Measurements from ENCODE around the gene ARL8A.

ARL8A gene

GRCh38 chr1:202135221-202135721 lies 9.3 kb downstream of the ARL8A start:
- peak; percentile 75 for DNase-seq (ENCODE audit: low spot score)

GRCh38 chr1:202134645-202135172 lies 9.8 kb downstream of the ARL8A start:
- no peak for DNase-seq (ENCODE audit: low spot score)

- no peak for DNase-seq (ENCODE audit: low spot score)
Measured at GRCh38 chr1:202133989-202134388, 10.5 kb downstream of the ARL8A start.

- DNase-seq (ENCODE audit: low spot score) = no peak
Measured at GRCh38 chr1:202133496-202133895, 11.0 kb downstream of the ARL8A start.

GRCh38 chr1:202133001-202133400 lies 11.5 kb downstream of the ARL8A start:
- DNase-seq (ENCODE audit: low spot score) = no peak

- no peak for DNase-seq (ENCODE audit: low spot score)
Measured at GRCh38 chr1:202131956-202132821, 12.3 kb downstream of the ARL8A start.

GRCh38 chr1:202130816-202131522 lies 13.6 kb downstream of the ARL8A start:
- no peak for DNase-seq (ENCODE audit: low spot score)

- no peak for DNase-seq (ENCODE audit: low spot score)
Measured at GRCh38 chr1:202130297-202130721, 14.2 kb downstream of the ARL8A start.

- DNase-seq (ENCODE audit: low spot score) = no peak
Measured at GRCh38 chr1:202129453-202130296, 14.9 kb downstream of the ARL8A start.

GRCh38 chr1:202127836-202128622 lies 16.5 kb downstream of the ARL8A start:
- no peak for DNase-seq (ENCODE audit: low spot score)

GRCh38 chr1:202127061-202127460 lies 17.5 kb downstream of the ARL8A start:
- no peak for DNase-seq (ENCODE audit: low spot score)

GRCh38 chr1:202126426-202126825 lies 18.1 kb downstream of the ARL8A start:
- no peak for DNase-seq (ENCODE audit: low spot score)

- no peak for DNase-seq (ENCODE audit: low spot score)
Measured at GRCh38 chr1:202125611-202126010, 18.9 kb downstream of the ARL8A start.

GRCh38 chr1:202124142-202124541 lies 20.4 kb downstream of the ARL8A start:
- no peak for DNase-seq (ENCODE audit: low spot score)

- no peak for DNase-seq (ENCODE audit: low spot score)
Measured at GRCh38 chr1:202123336-202123813, 21.2 kb downstream of the ARL8A start.

GRCh38 chr1:202122639-202123335 lies 21.8 kb downstream of the ARL8A start, which contains the start of gene GPR37L1:
Gene GPR37L1, plus strand, starts transcription at chr1:202122917. Its CDS starts 47 bp downstream, at chr1:202122964.
- peak; percentile 86 for DNase-seq (ENCODE audit: low spot score)

- DNase-seq (ENCODE audit: low spot score) = no peak
Measured at GRCh38 chr1:202121006-202121405, 23.5 kb downstream of the ARL8A start.

- DNase-seq (ENCODE audit: low spot score) = no peak
Measured at GRCh38 chr1:202117898-202118371, 26.6 kb downstream of the ARL8A start.

- no peak for DNase-seq (ENCODE audit: low spot score)
Measured at GRCh38 chr1:202116287-202116686, 28.2 kb downstream of the ARL8A start.

GRCh38 chr1:202113690-202114300 lies 30.7 kb downstream of the ARL8A start:
- DNase-seq (ENCODE audit: low spot score) = no peak
